Activated T-cell treated with anti-CD3 and anti-CD28 coated beads, Interleukin-2, amount 50 U/mL, for 4 hours (primary cell): ENCODE measurements around the gene PTPRM. TPM values are rescaled to one million over a fixed set of nuclear protein-coding genes. Genes with fewer than 3 reads are reported as not detected.

Experiments used
- ATAC-seq, 2 donors: fragments of 200-7000 bp; cut with Tn5 transposase; one replicate each; pipeline ENCODE4 v1.10.0; 2021
- DNase-seq: peaks from one replicate; pipeline ENCODE4 v3.0.0-alpha.2; 2020
- H3K27me3 Mint-ChIP-seq: one replicate; pipeline ENCODE4 v1.8.0; 2021; ENCODE audit warnings: low read depth, mixed read lengths
- H3K36me3 Mint-ChIP-seq: one replicate; pipeline ENCODE4 v1.8.0; 2022; ENCODE audit warnings: mixed read lengths; ENCODE audit not compliant: insufficient read depth
- H3K4me1 Mint-ChIP-seq: one replicate; pipeline ENCODE4 v1.8.0; 2021; ENCODE audit warnings: low read depth, mixed read lengths
- H3K4me3 Mint-ChIP-seq: one replicate; pipeline ENCODE4 v1.8.0; 2021; ENCODE audit warnings: mild to moderate bottlenecking, moderate library complexity, mixed read lengths
- H3K9me3 Mint-ChIP-seq: one replicate; pipeline ENCODE4 v1.8.0; 2021; ENCODE audit warnings: mixed read lengths
- total RNA-seq, 3 donors: library from RNA; stranded (reverse); gene quantifications; one replicate each; pipeline ENCODE4 v1.2.1, GENCODE V29; 2021

PTPRM gene
- total RNA-seq, 3 donors from 2014 or later: 1.5 to 3.5 (median 2.3) TPM

GRCh38 chr18:8379187-8379941 lies 812.2 kb downstream of the PTPRM start:
- Mint-ChIP-seq H3K4me1 (no peaks in the 10 kb centered on the region), H3K27me3 (no peaks in the 10 kb centered on the region), H3K4me3 (no peak overlapping the region), H3K9me3 (no peaks in the 10 kb centered on the region), H3K36me3 (no peaks in the 10 kb centered on the region)
- no peak for ATAC-seq
- DNase-seq: no peak

- Mint-ChIP-seq H3K4me1 (no peaks in the 10 kb centered on the region), H3K27me3 (no peaks in the 10 kb centered on the region), H3K9me3 (no peaks in the 10 kb centered on the region), H3K36me3 (no peaks in the 10 kb centered on the region), H3K4me3 (no peak overlapping the region)
- no peak for DNase-seq
- ATAC-seq: no peak
Observed at GRCh38 chr18:8380006-8380405, 812.9 kb downstream of the PTPRM start.

GRCh38 chr18:8380926-8381325 lies 813.8 kb downstream of the PTPRM start:
- no peaks in the 10 kb centered on the region for H3K36me3 Mint-ChIP-seq
- H3K9me3 Mint-ChIP-seq: no peaks in the 10 kb centered on the region
- no peak overlapping the region for H3K4me3 Mint-ChIP-seq
- DNase-seq (no peak), ATAC-seq (no peak)
- no peaks in the 10 kb centered on the region for H3K27me3 Mint-ChIP-seq
- no peaks in the 10 kb centered on the region for H3K4me1 Mint-ChIP-seq

- ATAC-seq (no peak), DNase-seq (no peak)
- Mint-ChIP-seq H3K36me3 (no peaks in the 10 kb centered on the region), H3K9me3 (no peaks in the 10 kb centered on the region), H3K4me3 (no peak overlapping the region), H3K27me3 (no peaks in the 10 kb centered on the region), H3K4me1 (no peaks in the 10 kb centered on the region)
Observed at GRCh38 chr18:8381821-8382459, 814.8 kb downstream of the PTPRM start.

GRCh38 chr18:8385400-8385799 lies 818.3 kb downstream of the PTPRM start:
- ATAC-seq (no peak), DNase-seq (no peak)
- Mint-ChIP-seq H3K4me3 (no peak overlapping the region), H3K27me3 (no peaks in the 10 kb centered on the region), H3K9me3 (no peaks in the 10 kb centered on the region), H3K4me1 (no peaks in the 10 kb centered on the region), H3K36me3 (no peaks in the 10 kb centered on the region)

GRCh38 chr18:8386669-8387380 lies 819.7 kb downstream of the PTPRM start:
- H3K9me3 Mint-ChIP-seq: no peaks in the 10 kb centered on the region
- ATAC-seq: no peak
- no peaks in the 10 kb centered on the region for H3K36me3 Mint-ChIP-seq
- no peaks in the 10 kb centered on the region for H3K4me1 Mint-ChIP-seq
- DNase-seq: no peak
- no peaks in the 10 kb centered on the region for H3K27me3 Mint-ChIP-seq
- H3K4me3 Mint-ChIP-seq: no peak overlapping the region

- no peak for DNase-seq
- ATAC-seq: no peak
- Mint-ChIP-seq H3K36me3 (no peaks in the 10 kb centered on the region), H3K27me3 (no peaks in the 10 kb centered on the region), H3K9me3 (no peaks in the 10 kb centered on the region), H3K4me3 (no peak overlapping the region), H3K4me1 (no peaks in the 10 kb centered on the region)
Observed at GRCh38 chr18:8389391-8390340, 822.5 kb downstream of the PTPRM start.

- Mint-ChIP-seq H3K27me3 (no peaks in the 10 kb centered on the region), H3K9me3 (no peaks in the 10 kb centered on the region), H3K4me3 (no peak overlapping the region), H3K4me1 (no peaks in the 10 kb centered on the region), H3K36me3 (no peaks in the 10 kb centered on the region)
- no peak for ATAC-seq
- no peak for DNase-seq
Observed at GRCh38 chr18:8391068-8391467, 824.0 kb downstream of the PTPRM start.

GRCh38 chr18:8396254-8396653 lies 829.1 kb downstream of the PTPRM start:
- no peak for DNase-seq
- Mint-ChIP-seq H3K4me3 (no peak overlapping the region), H3K4me1 (no peaks in the 10 kb centered on the region), H3K27me3 (no peaks in the 10 kb centered on the region), H3K9me3 (no peaks in the 10 kb centered on the region), H3K36me3 (no peaks in the 10 kb centered on the region)
- no peak for ATAC-seq

- no peak overlapping the region for H3K4me3 Mint-ChIP-seq
- ATAC-seq (no peak), DNase-seq (no peak)
- no peaks in the 10 kb centered on the region for H3K9me3 Mint-ChIP-seq
- H3K27me3 Mint-ChIP-seq: no peaks in the 10 kb centered on the region
- no peaks in the 10 kb centered on the region for H3K4me1 Mint-ChIP-seq
- no peaks in the 10 kb centered on the region for H3K36me3 Mint-ChIP-seq
Observed at GRCh38 chr18:8397034-8397433, 829.9 kb downstream of the PTPRM start.

- no peaks in the 10 kb centered on the region for H3K27me3 Mint-ChIP-seq
- ATAC-seq (no peak), DNase-seq (no peak)
- peaks cover under 1% of the 10 kb centered on the region for H3K9me3 Mint-ChIP-seq
- H3K4me3 Mint-ChIP-seq: no peak overlapping the region
- no peaks in the 10 kb centered on the region for H3K36me3 Mint-ChIP-seq
- H3K4me1 Mint-ChIP-seq: no peaks in the 10 kb centered on the region
Observed at GRCh38 chr18:8399138-8399537, 832.0 kb downstream of the PTPRM start.

GRCh38 chr18:8400193-8400752 lies 833.2 kb downstream of the PTPRM start:
- Mint-ChIP-seq H3K36me3 (no peaks in the 10 kb centered on the region), H3K27me3 (no peaks in the 10 kb centered on the region), H3K4me1 (no peaks in the 10 kb centered on the region), H3K9me3 (peaks cover 3% of the 10 kb centered on the region), H3K4me3 (no peak overlapping the region)
- no peak for ATAC-seq
- no peak for DNase-seq

- H3K27me3 Mint-ChIP-seq: no peaks in the 10 kb centered on the region
- H3K4me3 Mint-ChIP-seq: no peak overlapping the region
- ATAC-seq: no peak
- H3K4me1 Mint-ChIP-seq: no peaks in the 10 kb centered on the region
- H3K9me3 Mint-ChIP-seq: peaks cover 3% of the 10 kb centered on the region
- DNase-seq: no peak
- H3K36me3 Mint-ChIP-seq: no peaks in the 10 kb centered on the region
Observed at GRCh38 chr18:8400825-8401224, 833.7 kb downstream of the PTPRM start.

GRCh38 chr18:8401606-8402005 lies 834.5 kb downstream of the PTPRM start:
- ATAC-seq: no peak
- no peak overlapping the region for H3K4me3 Mint-ChIP-seq
- DNase-seq: no peak
- no peaks in the 10 kb centered on the region for H3K27me3 Mint-ChIP-seq
- H3K36me3 Mint-ChIP-seq: no peaks in the 10 kb centered on the region
- no peaks in the 10 kb centered on the region for H3K4me1 Mint-ChIP-seq
- H3K9me3 Mint-ChIP-seq: peaks cover 3% of the 10 kb centered on the region
